OCI-LY7 (cell line): Measurements from ENCODE around the gene SLC25A39.

ENCODE experiments used
- EZH2phosphoT487 ChIP-seq: fragments of 200-600 bp; sonication (generic); IDR thresholded peaks from 2 replicates; pipeline ENCODE4 v1.6.1; 2018; ENCODE audit warnings: low read depth, borderline replicate concordance, mild to moderate bottlenecking, mixed run types, antibody characterized with exemption, low read length, moderate library complexity, mixed read lengths
- TF ChIP-seq, protein P1 (sequence below): fragments of 200-600 bp; sonication (generic); conservative IDR thresholded peaks from 2 replicates; pipeline ENCODE4 v1.5.1; 2014; ENCODE audit warnings: mild to moderate bottlenecking, antibody characterized with exemption, low read length, moderate library complexity, mixed read lengths

DNA sequence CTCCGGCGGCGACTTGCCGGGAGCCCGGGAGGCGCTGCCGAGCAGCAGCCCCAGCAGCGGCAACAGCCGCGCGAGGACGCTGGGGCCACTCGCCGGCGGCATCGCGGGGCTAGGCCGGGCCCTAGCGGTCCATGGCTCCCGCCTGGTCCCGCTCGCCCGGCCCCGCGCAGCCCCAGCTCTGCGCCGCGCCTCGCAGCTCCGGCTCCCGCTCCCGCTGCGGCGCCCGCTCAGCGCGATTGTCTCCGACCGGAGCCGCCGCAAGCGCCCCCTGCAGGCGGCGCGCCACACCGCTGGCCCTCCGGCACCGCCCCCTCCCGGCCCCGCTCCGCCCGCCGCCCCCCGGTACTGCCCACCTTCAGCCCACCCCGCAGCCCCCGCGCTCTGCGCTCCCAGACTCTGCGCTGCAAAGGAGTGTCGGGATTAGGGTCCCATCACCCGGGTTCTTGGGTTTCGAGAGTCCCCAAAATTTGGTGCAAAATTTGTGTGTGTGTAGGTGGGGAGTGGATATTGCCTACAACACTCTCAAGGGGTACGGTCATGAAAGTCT lies 39.1 kb upstream of the SLC25A39 start, which contains the start of gene FAM171A2:
- TF ChIP-seq, protein P1, sequence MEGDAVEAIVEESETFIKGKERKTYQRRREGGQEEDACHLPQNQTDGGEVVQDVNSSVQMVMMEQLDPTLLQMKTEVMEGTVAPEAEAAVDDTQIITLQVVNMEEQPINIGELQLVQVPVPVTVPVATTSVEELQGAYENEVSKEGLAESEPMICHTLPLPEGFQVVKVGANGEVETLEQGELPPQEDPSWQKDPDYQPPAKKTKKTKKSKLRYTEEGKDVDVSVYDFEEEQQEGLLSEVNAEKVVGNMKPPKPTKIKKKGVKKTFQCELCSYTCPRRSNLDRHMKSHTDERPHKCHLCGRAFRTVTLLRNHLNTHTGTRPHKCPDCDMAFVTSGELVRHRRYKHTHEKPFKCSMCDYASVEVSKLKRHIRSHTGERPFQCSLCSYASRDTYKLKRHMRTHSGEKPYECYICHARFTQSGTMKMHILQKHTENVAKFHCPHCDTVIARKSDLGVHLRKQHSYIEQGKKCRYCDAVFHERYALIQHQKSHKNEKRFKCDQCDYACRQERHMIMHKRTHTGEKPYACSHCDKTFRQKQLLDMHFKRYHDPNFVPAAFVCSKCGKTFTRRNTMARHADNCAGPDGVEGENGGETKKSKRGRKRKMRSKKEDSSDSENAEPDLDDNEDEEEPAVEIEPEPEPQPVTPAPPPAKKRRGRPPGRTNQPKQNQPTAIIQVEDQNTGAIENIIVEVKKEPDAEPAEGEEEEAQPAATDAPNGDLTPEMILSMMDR, result peak; percentile 74
- no peak for TF ChIP-seq EZH2phosphoT487
